Caki2 (cell line): Measurements from ENCODE around the gene TOX2. TPM values are rescaled to one million over a fixed set of nuclear protein-coding genes. Genes with fewer than 3 reads are reported as not detected.

Source experiments
- DNase-seq: peaks from one replicate; pipeline ENCODE4 v3.0.0-alpha.2; 2015; ENCODE audit warnings: low read depth
- in situ Hi-C: cut with HindIII; loops from 2 replicates; pipeline ENCODE4 v1.10.0; 2016; ENCODE audit warnings: low sequenced_read_pairs, low pct_unique_long_range_greater_than_20kb, mixed read lengths
- total RNA-seq: library from RNA; depleted of rRNA; stranded (reverse); fragments of >200 nt; shearing (Covaris generic); gene quantifications from 2 replicates; pipeline ENCODE4 v1.2.3, GENCODE V29; 2014; ENCODE audit warnings: low replicate concordance; rRNA removed

Gene TOX2
- not detected in 2 replicates for total RNA-seq

GRCh38 chr20:43914311-43915210 is at the start of gene TOX2:
Gene TOX2, plus strand, starts transcription at chr20:43914852. Its CDS starts 40 bp downstream, at chr20:43914892.
- no peak for DNase-seq
- in situ Hi-C loops: no loop called here

GRCh38 chr20:43868091-43868490 is 46.6 kb upstream of the TOX2 start:
- in situ Hi-C loops: no loop called here
- DNase-seq: no peak

- no peak for DNase-seq
- in situ Hi-C loops: no loop called here
These were observed 44.2 kb upstream of the TOX2 start for GRCh38 chr20:43870484-43870883.

- in situ Hi-C loops: no loop called here
- DNase-seq: no peak
These were observed 35.9 kb upstream of the TOX2 start for GRCh38 chr20:43878776-43879175.

GRCh38 chr20:43893930-43894329 is 20.7 kb upstream of the TOX2 start:
- no peak for DNase-seq
- in situ Hi-C loops: no loop called here

- DNase-seq: no peak
- in situ Hi-C loops: no loop called here
These were observed 20.2 kb upstream of the TOX2 start for GRCh38 chr20:43894491-43894890.

- in situ Hi-C loops: no loop called here
- DNase-seq: no peak
These were observed 19.4 kb upstream of the TOX2 start for GRCh38 chr20:43895235-43895634.

GRCh38 chr20:43899274-43900120 is 15.2 kb upstream of the TOX2 start:
- in situ Hi-C loops: no loop called here
- DNase-seq: no peak

- in situ Hi-C loops: no loop called here
- DNase-seq: no peak
These were observed 14.6 kb upstream of the TOX2 start for GRCh38 chr20:43900121-43900466.

GRCh38 chr20:43900496-43900895 is 14.2 kb upstream of the TOX2 start:
- in situ Hi-C loops: no loop called here
- DNase-seq: no peak

GRCh38 chr20:43901296-43901695 is 13.4 kb upstream of the TOX2 start:
- in situ Hi-C loops: no loop called here
- no peak for DNase-seq

GRCh38 chr20:43903953-43904826 is 10.5 kb upstream of the TOX2 start:
- DNase-seq: no peak
- in situ Hi-C loops: no loop called here

- DNase-seq: no peak
- in situ Hi-C loops: no loop called here
These were observed 9.8 kb upstream of the TOX2 start for GRCh38 chr20:43904827-43905177.

GRCh38 chr20:43906505-43907034 is 8.1 kb upstream of the TOX2 start:
- in situ Hi-C loops: no loop called here
- DNase-seq: no peak

GRCh38 chr20:43909211-43909610 is 5.4 kb upstream of the TOX2 start:
- DNase-seq: no peak

GRCh38 chr20:43909720-43910119 is 4.9 kb upstream of the TOX2 start:
- no peak for DNase-seq
- in situ Hi-C loops: no loop called here

More at GRCh38 chr20:43909211-43909610, 5.4 kb upstream of the TOX2 start:
- in situ Hi-C loops: no loop called here

- in situ Hi-C loops: no loop called here
These were observed 4.1 kb upstream of the TOX2 start for GRCh38 chr20:43910564-43910963.

GRCh38 chr20:43911066-43911465 is 3.6 kb upstream of the TOX2 start:
- in situ Hi-C loops: no loop called here
- DNase-seq: no peak

More at GRCh38 chr20:43910564-43910963, 4.1 kb upstream of the TOX2 start:
- DNase-seq: no peak
